GM12865 (cell line): ENCODE results near the gene FCGBP.
"Not testable (repeated sequence)": the region's sequence is repeated elsewhere in the genome, so short reads cannot be mapped to it uniquely, and the experiment has no call there.

Experiments
- DNase-seq: peaks from one replicate; pipeline ENCODE4 v3.0.0; 2010; ENCODE audit warnings: low read depth
- H3K4me3 ChIP-seq: 2 replicates; pipeline ENCODE4 v1.5.1; 2011; ENCODE audit warnings: mild to moderate bottlenecking, low read depth, low read length, control low read depth
- CTCF ChIP-seq: IDR thresholded peaks from 2 replicates; pipeline ENCODE4 v1.5.1; 2011; ENCODE audit warnings: low read length, control low read depth, low read depth, inconsistent platforms; ENCODE audit not compliant: insufficient read depth; ENCODE audit errors: missing control alignments

Gene FCGBP

GRCh38 chr19:39908803-39909202 lies 25.6 kb downstream of the FCGBP start:
- no peak for DNase-seq
- no peak overlapping the region for H3K4me3 ChIP-seq
- TF ChIP-seq CTCF = no peak

GRCh38 chr19:39906820-39907611 lies 27.4 kb downstream of the FCGBP start:
- no peak for TF ChIP-seq CTCF
- no peak for DNase-seq
- no peak overlapping the region for H3K4me3 ChIP-seq

- no peak for TF ChIP-seq CTCF
- no peak for DNase-seq
- no peak overlapping the region for H3K4me3 ChIP-seq
These were observed 28.2 kb downstream of the FCGBP start for GRCh38 chr19:39906283-39906682.

GRCh38 chr19:39903486-39904091 lies 30.8 kb downstream of the FCGBP start:
- not testable (repeated sequence) for H3K4me3 ChIP-seq, DNase-seq

- not testable (repeated sequence) for DNase-seq, H3K4me3 ChIP-seq
These were observed 32.1 kb downstream of the FCGBP start for GRCh38 chr19:39902326-39902725.

GRCh38 chr19:39901681-39902080 lies 32.8 kb downstream of the FCGBP start:
- DNase-seq, H3K4me3 ChIP-seq: not testable (repeated sequence)

GRCh38 chr19:39898858-39899257 lies 35.6 kb downstream of the FCGBP start:
- DNase-seq = not testable (repeated sequence)

GRCh38 chr19:39897511-39898245 lies 36.8 kb downstream of the FCGBP start:
- peak; percentile 1 for TF ChIP-seq CTCF
- H3K4me3 ChIP-seq = not testable (repeated sequence)
- DNase-seq = peak; percentile 44

More at GRCh38 chr19:39898858-39899257, 35.6 kb downstream of the FCGBP start:
- H3K4me3 ChIP-seq = not testable (repeated sequence)

- not testable (repeated sequence) for H3K4me3 ChIP-seq, DNase-seq
These were observed 39.3 kb downstream of the FCGBP start for GRCh38 chr19:39895096-39895495.

GRCh38 chr19:39894236-39894606 lies 40.2 kb downstream of the FCGBP start:
- H3K4me3 ChIP-seq = not testable (repeated sequence)

GRCh38 chr19:39893366-39894235 lies 40.8 kb downstream of the FCGBP start:
- not testable (repeated sequence) for H3K4me3 ChIP-seq, DNase-seq

More at GRCh38 chr19:39894236-39894606, 40.2 kb downstream of the FCGBP start:
- DNase-seq = not testable (repeated sequence)

GRCh38 chr19:39892506-39892902 lies 41.9 kb downstream of the FCGBP start:
- H3K4me3 ChIP-seq, DNase-seq: not testable (repeated sequence)
